Measurements from ENCODE around the gene STAMBPL1.

Gene STAMBPL1

GRCh38 chr10:88840881-88841280, 39.2 kb upstream of the STAMBPL1 start:
- TF ChIP-seq CTCF (IDR thresholded peaks at IDR 0.05; ENCODE audit: low read depth, low read length, missing control alignments): no peak
- H3K4me3 ChIP-seq (ENCODE audit: low read depth, low read length): no peak overlapping the region
- no peak overlapping the region for H3K27ac ChIP-seq
- no peaks in the 10 kb centered on the region for H3K36me3 ChIP-seq (replicated peaks)
- in situ Hi-C loops (cut with HindIII; ENCODE audit: low pct_ligation_motif_present, low sequenced_read_pairs): no loop called here
- H3K27me3 ChIP-seq (replicated peaks): no peaks in the 10 kb centered on the region
- no peak for DNase-seq

- in situ Hi-C loops (cut with HindIII; ENCODE audit: low pct_ligation_motif_present, low sequenced_read_pairs): no loop called here
- no peak overlapping the region for H3K27ac ChIP-seq
- no peak overlapping the region for H3K4me3 ChIP-seq (ENCODE audit: low read depth, low read length)
- no peak for DNase-seq
- no peaks in the 10 kb centered on the region for H3K36me3 ChIP-seq (replicated peaks)
- H3K27me3 ChIP-seq (replicated peaks): no peaks in the 10 kb centered on the region
- no peak for TF ChIP-seq CTCF (IDR thresholded peaks at IDR 0.05; ENCODE audit: low read depth, low read length, missing control alignments)
These were observed 38.5 kb upstream of the STAMBPL1 start for GRCh38 chr10:88841316-88842111.

GRCh38 chr10:88843171-88843570, 36.9 kb upstream of the STAMBPL1 start:
- Histone ChIP-seq H3K27me3 (replicated peaks) (no peaks in the 10 kb centered on the region), H3K4me3 (ENCODE audit: low read depth, low read length) (no peak overlapping the region), H3K36me3 (replicated peaks) (no peaks in the 10 kb centered on the region), H3K27ac (no peak overlapping the region)
- DNase-seq: no peak
- in situ Hi-C loops (cut with HindIII; ENCODE audit: low pct_ligation_motif_present, low sequenced_read_pairs): no loop called here
- no peak for TF ChIP-seq CTCF (IDR thresholded peaks at IDR 0.05; ENCODE audit: low read depth, low read length, missing control alignments)

GRCh38 chr10:88848499-88848898, 31.5 kb upstream of the STAMBPL1 start:
- in situ Hi-C loops (cut with HindIII; ENCODE audit: low pct_ligation_motif_present, low sequenced_read_pairs): no loop called here
- no peak overlapping the region for H3K4me3 ChIP-seq (ENCODE audit: low read depth, low read length)
- no peak for TF ChIP-seq CTCF (IDR thresholded peaks at IDR 0.05; ENCODE audit: low read depth, low read length, missing control alignments)
- no peaks in the 10 kb centered on the region for H3K27me3 ChIP-seq (replicated peaks)
- H3K36me3 ChIP-seq (replicated peaks): no peaks in the 10 kb centered on the region
- DNase-seq: peak; percentile 43
- peak overlapping the region; percentile 25 for H3K27ac ChIP-seq

GRCh38 chr10:88849234-88849633, 30.8 kb upstream of the STAMBPL1 start:
- no peaks in the 10 kb centered on the region for H3K27me3 ChIP-seq (replicated peaks)
- no peak overlapping the region for H3K4me3 ChIP-seq (ENCODE audit: low read depth, low read length)
- in situ Hi-C loops (cut with HindIII; ENCODE audit: low pct_ligation_motif_present, low sequenced_read_pairs): no loop called here
- DNase-seq: peak; percentile 20
- no peak for TF ChIP-seq CTCF (IDR thresholded peaks at IDR 0.05; ENCODE audit: low read depth, low read length, missing control alignments)
- H3K36me3 ChIP-seq (replicated peaks): no peaks in the 10 kb centered on the region
- peak overlapping the region; percentile 24 for H3K27ac ChIP-seq

- Histone ChIP-seq H3K4me3 (ENCODE audit: low read depth, low read length) (no peak overlapping the region), H3K36me3 (replicated peaks) (no peaks in the 10 kb centered on the region), H3K27me3 (replicated peaks) (no peaks in the 10 kb centered on the region), H3K27ac (no peak overlapping the region)
- in situ Hi-C loops (cut with HindIII; ENCODE audit: low pct_ligation_motif_present, low sequenced_read_pairs): no loop called here
- no peak for TF ChIP-seq CTCF (IDR thresholded peaks at IDR 0.05; ENCODE audit: low read depth, low read length, missing control alignments)
- no peak for DNase-seq
These were observed 29.3 kb upstream of the STAMBPL1 start for GRCh38 chr10:88850712-88851111.

Data from brain microvascular endothelial cell (primary cell).